Activated CD8-positive, alpha-beta memory T cell treated with anti-CD3 and anti-CD28 coated beads, Interleukin-2, amount 50 U/mL, for 24 hours (primary cell): ENCODE data around the gene SFXN5.

ENCODE experiments used
- DNase-seq: peaks from one replicate; pipeline ENCODE4 v3.0.0-alpha.2; 2020; ENCODE audit errors: extremely low read depth

Gene SFXN5

GRCh38 chr2:73021371-73022010 is 50.0 kb downstream of the SFXN5 start:
- no peak for DNase-seq

- no peak for DNase-seq
These were observed 50.7 kb downstream of the SFXN5 start for GRCh38 chr2:73020657-73021370.

GRCh38 chr2:73020306-73020656 is 51.2 kb downstream of the SFXN5 start:
- no peak for DNase-seq

DNA sequence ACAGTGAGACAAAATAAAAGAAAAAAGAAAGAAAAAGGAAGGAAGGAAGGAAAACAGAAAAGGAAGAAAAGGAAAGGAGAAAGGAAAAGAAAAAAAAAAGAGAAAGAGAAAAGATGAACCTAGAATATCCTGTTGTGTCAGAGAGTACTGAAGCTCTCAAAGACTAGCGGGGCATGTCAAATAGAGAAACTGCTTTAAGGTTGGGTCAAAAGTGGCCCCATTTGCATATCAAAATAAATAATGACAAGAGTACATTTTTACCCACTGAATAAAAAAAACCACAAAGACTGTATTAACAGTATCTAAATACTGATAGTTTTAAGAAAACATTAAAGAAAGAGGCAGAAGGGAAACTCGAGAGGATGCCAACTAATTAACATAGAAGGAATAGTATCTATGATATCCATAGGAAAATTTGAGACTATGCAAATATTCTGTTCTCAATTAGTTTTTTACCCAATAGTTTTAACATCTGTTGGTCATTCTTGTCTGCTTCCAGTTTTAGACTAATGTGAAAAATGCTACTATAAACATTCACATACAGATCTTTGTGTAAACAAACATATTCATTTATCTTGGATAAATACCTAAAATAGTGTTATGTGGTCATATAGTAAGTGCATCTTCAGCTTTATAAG is 53.2 kb downstream of the SFXN5 start:
- DNase-seq: no peak

DNA sequence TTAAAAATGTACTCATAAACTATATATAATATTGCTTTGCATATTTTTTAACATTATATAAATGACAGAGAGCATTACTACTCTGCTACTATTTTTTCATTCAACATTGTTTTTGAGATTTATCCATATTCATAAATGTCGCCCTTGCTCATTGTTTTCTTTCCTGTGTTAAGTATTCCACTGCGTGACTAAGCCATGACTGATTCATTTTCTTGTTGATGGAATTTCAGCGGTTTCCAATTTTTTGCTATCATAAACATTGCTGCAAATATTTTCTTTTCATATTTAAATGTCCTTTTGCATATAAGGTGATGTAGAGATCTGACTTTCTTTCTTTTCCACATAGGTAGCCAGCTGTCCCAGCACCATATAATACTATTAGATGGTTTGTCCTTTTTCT is 57.6 kb downstream of the SFXN5 start:
- DNase-seq: no peak

GRCh38 chr2:73009177-73009839 is 62.2 kb downstream of the SFXN5 start:
- DNase-seq: no peak

GRCh38 chr2:73008766-73009135 is 62.8 kb downstream of the SFXN5 start:
- no peak for DNase-seq

DNA sequence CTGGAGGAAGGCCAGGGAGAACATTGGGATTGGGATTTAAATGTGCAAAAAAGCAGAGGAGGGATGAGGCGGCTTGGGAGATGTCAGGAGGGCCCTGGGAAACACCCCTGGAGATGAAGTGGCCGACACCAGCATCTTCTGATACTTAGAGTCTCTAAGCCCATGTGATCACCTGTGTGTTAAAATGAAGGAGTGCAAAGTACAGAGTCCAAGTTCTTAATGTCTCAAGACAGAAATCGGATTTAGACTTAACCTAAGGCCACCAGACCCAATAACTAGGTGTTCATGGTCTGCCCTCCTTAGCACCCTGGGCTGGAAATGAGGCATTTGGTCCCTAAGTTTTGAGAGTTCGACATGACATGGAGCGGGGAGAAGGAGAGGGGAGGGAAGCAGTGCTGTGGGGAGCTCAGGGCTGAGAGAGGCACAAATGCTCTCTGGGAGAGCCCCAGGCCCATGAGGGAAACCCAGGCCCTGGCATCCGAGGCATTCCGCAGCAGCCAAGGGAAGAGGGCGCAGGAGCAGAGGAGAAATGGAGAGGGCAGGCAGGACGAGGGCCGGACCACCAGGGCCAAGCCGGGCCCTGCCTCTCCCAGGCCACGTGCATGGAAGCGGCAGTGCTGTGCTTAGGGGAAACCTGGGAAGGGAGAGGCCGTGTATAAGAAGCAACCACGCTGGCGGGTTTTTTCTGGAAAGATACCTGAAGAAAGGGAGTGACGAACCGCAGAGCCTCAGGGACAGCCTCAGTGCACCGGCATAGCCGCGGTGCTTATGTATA is 63.3 kb downstream of the SFXN5 start:
- DNase-seq: no peak

DNA sequence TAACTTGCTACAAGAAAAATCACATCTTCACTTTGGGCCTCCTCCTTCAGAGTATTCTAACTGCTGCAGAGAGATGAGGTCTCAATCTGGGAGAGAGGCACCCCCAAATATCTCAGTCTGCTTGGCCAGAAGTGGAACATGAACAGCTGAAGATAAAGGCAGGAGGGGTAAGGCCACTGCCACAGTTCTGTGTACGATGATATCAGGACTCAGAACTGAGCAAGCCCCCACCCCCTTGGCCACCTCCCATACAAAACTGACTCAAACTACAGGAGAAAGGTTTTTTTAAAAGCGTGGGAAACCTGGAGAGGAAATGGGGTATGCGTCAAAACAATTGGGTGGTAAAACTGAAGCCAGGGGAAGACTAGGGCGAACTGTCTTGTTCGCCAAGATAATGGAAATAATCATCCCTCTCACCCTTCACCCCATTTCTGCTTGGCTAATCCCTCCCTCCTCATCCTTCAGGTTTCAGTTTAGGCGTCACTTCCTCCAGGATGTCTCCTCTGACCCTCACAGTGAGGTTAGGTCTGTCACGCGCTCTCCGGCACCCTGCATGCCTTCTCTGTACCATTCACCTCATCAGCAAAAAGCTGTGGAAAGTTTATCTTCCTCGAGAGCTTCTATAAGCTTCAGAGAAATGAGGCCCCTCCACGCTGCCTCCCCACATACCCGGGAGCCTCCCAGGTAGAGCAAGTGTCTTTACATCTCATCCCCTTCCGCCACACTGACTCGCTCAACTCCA is 64.4 kb downstream of the SFXN5 start:
- no peak for DNase-seq

GRCh38 chr2:73004889-73005596 is 66.5 kb downstream of the SFXN5 start:
- no peak for DNase-seq

GRCh38 chr2:73004466-73004865 is 67.0 kb downstream of the SFXN5 start:
- no peak for DNase-seq

GRCh38 chr2:73003027-73003426 is 68.5 kb downstream of the SFXN5 start:
- DNase-seq: no peak

DNA sequence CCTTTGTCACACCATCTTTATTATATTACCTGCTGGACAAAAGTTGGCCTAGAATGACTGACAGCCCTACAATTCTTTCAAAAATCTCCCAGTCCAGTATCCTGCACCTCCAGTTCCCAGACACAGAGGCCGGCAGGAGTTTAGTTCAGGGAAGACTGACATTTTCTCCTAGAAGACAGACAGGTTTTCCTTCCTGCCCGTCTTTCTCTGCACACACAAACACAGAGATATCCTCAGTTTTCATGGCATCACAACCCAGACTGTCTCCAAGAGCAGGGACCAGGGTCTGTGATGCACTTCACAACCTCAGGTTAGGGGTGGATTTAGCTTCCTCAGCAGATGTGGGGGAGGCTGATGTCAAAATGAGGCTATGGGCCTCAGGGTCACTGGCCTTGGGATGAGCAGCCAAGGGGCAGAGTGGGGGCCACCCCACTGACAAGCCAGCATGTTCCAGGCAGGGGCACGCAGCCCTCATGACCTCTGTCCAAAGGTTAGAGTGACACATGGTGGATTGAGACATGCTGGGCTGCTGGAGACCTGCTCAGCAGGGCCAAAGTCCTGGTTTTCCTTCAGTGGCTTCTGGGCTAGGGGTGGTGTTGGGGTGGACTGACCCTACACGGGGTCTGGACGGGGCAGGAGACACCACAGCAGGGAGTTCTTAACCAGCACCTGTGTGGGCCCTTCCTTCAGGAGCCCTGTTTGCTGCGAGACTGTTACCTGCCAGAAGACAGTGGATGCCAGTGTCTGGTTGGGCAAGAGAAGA is 70.5 kb downstream of the SFXN5 start:
- DNase-seq: no peak

DNA sequence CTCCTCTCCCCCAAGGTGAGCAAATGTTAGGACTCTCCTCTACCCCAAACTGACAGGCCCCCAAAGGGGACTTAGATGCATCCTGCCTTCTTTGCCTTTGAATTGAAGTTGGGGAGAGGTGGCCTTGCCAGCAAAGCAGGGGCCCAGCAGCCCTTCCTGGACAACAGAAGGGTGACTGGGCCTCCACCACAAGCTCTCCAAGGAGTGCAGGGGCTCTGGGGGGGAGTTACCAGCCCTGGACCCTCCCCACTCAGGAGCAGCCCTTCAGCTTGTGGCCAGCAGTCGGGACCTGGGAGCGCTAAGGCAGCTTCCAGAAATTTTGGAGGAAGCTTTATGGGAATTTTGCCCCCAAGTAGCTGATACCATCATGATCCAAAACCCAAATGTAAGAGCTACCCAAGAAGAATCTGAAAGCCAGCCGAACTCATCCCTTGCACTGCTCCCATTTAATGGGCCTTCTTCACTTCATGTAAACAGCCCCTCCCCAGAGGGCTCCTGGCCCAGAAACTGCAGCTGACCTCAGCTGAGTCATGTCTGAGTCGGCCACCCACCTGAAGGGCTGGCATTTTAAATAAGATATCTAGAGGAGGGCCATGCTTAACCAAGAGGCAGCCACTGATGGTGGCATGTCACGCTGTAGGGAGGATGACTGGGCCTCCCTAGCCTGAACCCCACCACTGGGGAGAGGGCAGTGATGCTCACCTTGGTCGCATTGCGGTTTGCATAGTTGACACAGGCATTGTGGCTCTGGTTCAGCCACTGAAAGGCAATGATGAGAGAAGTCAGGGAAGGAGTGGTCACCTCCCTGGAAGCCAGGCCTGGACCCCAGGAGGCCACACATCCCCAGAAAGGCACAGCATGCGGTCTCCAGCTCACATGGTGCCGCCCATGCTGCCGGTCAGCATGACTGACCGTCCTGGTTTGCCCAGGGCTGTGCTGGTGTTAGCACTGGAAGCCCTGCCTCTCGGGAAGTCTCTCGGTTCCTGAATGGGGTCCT is 71.5 kb downstream of the SFXN5 start:
- DNase-seq: no peak

DNA sequence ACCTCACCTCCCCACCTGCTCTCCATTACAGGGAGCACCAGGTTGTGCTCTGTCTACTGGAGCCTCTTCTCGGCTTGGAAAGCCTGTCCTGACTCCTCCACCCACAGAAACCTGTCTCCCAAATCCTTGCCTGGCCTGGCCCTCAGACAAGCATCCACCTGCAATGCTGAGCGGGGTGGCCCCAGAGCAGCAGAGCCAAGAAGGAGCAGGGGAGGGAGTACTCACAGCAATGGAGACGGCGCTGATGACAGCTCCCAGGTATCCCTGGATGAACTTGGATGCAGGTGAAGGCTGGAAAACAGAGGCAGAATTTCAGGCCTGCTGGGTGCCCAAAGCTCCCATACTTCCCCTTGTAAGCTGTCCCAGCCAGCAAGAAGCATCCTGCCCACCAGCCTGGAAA is 72.8 kb downstream of the SFXN5 start:
- DNase-seq: no peak

- DNase-seq: no peak
These were observed 73.3 kb downstream of the SFXN5 start for GRCh38 chr2:72998234-72998651.

DNA sequence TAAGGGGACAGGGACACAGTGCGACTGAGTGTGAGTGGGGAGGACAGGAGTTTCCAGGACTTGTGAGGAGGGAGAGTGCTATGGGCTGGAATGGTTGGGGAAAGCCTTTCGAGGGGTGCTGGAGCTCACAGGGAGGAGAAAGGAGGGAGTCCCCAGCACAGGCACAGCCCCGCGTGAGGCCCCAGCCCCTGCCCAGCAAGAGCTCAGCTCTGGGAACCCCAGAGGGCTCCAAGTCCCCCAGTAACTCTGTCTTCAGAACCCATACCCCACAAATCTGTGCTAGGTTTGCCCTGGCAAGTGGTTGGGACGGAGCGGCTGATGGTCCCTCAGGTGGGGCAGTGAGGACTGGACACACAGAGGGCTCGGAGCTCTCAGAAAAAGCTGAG is 75.4 kb downstream of the SFXN5 start:
- DNase-seq: no peak

- no peak for DNase-seq
These were observed 75.9 kb downstream of the SFXN5 start for GRCh38 chr2:72995430-72996116.
